ENCODE data around the gene MME.

GRCh38 chr3:155188031-155188430 lies 107.9 kb downstream of the MME start:
- TF ChIP-seq CTCF (IDR thresholded peaks at IDR 0.05) (no peak), ZFX (IDR thresholded peaks at IDR 0.05; ENCODE audit: borderline replicate concordance) (no peak)

All from 22Rv1 (cell line).